ENCODE data around the gene SNAI3.

SNAI3 gene

GRCh38 chr16:88665148-88665547, 21.2 kb downstream of the SNAI3 start:
- DNase-seq, result no peak

- DNase-seq, result peak; percentile 89
These were observed 23.3 kb downstream of the SNAI3 start, which contains the start of gene MVD for GRCh38 chr16:88662843-88663606. TSS of gene MVD (minus strand) at chr16:88663091. CDS start at chr16:88663080, 11 bp downstream.

DNA sequence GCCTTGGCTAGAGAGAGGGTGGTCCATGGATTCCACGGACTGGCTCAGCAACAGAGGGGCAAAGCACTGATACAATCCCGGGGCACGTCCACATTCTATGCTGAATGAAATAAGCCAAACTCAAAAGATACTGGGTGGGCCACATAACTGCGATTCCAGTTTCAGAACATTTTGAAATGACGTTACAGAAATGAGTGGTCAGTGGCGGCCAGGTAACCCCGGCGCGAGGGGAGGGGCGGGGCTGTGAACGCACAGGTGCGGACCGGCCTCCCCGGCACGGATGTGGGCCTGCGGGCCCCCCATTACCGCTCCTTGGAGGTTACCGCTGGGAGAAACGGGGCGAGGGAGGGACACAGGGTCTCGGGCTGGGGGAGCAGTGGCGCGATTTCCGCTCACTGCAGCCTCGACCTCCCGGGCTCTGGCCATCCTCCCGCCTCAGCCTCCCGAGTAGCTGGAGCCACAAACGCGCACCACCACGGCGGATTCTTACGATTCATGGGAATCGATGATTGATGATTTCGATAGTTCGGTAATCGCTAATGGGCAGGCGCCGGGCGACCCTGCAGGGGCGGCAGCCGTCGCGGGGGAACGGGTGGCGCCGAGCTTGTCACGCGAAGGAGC, 24.0 kb downstream of the SNAI3 start:
- no peak for DNase-seq

DNA sequence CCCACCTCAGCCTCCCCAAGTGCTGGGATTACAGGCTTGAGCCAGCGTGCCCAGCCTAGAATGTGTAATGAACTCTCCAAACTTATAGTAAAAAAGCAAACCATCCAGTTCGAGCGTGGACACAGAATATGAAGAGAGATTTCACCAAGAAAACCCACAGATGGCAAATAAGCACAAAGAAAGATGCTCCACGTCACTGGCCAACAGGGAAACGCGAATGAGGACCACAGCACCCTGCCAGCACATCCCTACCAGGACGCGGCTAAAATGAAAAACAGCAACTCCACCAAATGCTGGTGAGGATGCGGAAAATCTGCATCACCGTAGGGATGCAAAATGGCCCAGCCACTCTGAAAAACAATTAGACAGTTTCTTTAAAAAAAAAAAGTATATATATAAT, 24.8 kb downstream of the SNAI3 start:
- DNase-seq, result no peak

DNA sequence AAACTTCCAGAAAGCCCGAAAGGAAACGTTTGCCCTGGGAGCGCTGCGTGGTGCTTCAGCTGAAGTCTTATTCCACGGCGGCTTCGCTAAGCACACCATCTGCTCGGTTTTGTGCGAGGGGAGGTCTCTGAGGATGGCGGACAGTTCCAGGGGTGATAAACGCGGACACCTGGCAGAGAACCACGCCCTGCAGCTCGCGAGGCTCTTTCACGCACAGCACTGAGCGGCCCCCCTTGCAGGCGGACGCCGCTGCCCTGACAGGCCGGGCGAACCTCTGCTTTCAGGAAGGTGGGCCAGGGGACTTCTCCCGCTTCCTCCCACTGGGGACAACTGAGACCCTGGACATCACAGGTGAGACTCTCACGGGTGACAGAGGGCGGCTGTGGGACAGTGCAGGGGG, 27.1 kb downstream of the SNAI3 start:
- no peak for DNase-seq

DNA sequence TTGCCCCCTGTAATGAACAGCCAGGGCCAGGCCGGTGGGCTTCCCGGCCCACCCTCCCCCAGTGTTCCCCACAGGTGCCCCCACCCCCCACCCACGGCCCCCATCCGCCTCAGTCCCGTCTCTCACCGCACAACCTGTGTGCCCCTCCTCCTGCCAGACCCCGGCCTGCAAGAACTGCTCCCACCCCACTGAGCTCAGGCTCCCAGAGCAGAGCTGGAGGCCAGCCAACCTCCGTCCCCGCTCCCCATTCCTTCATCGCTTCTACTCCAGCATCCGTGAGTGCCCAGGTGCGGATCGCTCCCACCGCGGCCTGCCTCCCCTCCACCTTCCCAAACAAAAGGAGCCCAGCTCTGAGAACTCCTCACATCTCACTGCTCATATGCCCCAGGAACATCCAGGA, 27.6 kb downstream of the SNAI3 start:
- no peak for DNase-seq

GRCh38 chr16:88657371-88657770, 28.9 kb downstream of the SNAI3 start:
- no peak for DNase-seq

- no peak for DNase-seq
These were observed 29.9 kb downstream of the SNAI3 start for GRCh38 chr16:88656291-88656980.

DNA sequence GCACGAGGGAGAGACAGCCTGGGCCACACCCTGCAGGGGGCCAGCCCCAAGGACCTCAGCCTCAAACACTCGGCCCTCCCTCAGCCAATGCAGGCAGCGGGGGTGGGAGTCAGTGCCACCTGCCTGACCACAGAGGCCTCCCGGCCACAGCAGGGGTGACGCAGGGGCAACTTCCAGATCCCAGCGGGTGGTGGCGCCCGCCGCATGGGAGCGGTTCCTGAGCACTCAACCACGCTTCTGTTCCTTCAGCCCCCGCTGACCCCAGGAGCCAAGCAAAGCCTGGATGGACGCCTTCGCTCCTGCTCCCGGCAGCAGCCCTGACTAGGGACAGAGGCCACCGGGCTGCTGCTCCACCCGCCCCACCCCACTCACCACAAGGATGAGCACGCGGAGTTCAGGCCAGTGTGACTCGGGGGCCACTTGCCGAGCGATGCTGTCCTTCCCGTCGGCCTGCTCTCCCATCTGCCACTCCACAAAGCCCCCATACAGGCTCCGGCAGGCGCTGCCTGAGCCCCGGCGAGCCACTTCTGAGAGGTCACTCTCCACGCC, 30.5 kb downstream of the SNAI3 start:
- no peak for DNase-seq

DNA sequence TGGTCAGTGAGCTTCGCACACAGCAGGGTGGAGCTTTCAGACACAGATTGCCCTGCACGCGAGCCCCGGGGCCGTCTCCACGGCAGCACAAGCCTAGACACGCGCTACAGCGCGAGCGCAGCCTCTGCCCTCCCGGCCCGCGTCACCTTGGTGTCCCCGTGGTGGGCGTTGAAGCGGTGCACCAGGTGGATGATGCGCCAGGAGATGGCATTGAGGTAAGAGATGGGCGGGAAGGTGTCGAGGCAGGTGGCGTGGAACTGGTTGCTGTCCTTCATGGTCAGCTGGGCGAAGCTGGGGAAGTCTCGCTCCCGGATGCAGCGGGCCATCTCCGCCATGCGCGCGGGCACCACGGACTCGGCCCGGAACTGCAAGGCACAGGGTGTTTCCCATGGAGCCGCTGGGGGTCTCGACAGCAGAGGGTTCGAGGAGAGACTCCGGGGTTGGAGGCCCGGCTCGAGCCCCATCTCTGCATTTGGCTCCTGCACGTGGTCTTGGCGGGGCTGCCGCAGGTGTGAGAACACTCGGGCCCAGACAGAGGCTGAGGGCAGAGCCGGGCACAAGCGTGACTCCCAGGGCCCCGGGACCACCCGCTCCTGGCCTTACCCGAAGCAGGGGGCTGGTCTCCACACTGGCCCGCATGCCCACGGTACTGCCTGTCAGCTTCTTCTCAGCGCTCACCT, 31.1 kb downstream of the SNAI3 start:
- no peak for DNase-seq

- DNase-seq, result no peak
These were observed 31.8 kb downstream of the SNAI3 start for GRCh38 chr16:88654363-88655052.

DNA sequence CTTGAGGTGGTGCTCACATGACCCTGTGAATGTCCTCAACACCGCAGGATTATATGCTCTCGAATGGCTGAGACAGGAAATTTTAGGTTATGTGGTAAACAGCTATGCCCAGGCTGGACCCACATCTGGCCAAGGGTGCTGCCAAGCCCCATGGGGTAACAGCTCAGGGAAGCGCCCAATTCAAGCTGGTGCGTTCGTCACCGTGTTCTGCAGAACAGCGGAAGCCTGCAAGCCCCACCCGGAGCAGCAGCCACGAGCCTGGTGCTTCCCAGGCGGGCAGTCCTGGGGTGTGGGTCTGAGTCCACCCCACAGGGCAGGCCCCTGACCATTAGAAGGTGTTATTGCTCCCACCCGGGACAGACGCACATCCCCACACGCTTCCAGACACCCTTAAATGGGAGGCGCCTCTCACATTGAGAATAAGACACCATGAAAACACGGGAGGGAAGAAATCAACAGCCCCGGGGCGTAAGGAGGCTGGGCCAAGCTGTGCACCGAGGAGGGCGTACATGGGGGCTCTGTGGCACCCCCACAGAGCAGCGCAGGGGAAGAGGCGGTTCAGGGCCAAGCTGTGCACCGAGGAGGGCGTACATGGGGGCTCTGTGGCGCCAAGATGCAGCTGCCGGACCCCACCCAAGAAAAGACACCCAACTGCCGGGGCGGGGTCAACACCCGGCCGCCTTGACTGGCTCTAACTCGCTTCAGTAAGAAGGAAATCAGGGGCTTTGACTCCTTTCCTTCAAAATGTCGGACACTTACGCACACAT, 32.5 kb downstream of the SNAI3 start:
- no peak for DNase-seq

GRCh38 chr16:88653101-88653500, 33.2 kb downstream of the SNAI3 start:
- DNase-seq, result no peak

- no peak for DNase-seq
These were observed 33.6 kb downstream of the SNAI3 start for GRCh38 chr16:88652762-88653063.

DNA sequence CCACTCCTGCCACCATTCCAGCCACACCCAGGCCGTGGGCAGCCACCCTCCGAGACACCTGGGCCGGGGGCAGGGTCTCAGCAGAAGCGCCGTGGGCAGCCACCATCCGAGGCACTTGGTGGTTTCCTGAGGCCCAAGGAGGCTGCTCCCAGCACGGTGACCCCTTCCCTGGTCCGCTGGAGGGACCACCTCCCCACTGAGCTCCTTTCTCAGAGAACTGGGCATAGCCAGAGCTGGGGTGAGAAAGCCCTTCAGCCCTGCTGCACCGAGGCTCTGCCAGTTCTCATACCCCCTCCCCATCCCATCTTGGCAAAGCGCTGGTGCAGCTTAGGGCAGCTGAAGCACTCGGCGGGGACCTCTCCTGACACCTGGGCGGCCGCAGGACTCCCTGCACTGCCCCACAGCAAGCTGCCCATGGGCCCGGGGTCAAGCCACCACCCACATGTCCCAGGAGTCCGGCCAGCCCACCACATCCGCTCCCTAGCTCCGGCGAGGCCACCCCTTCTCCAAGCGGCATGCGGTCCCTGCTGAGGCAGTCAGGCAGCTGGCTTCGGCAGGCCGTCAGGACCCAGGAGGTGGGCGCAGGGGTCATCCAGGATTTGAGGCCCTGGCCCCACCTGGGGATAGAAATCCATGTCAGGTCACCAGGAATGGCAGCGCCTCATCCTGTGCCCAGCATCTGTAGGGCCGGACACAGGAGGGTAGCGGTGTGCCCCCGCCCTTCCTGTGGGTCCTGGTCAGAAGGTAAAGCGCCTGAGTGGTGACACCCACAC, 34.1 kb downstream of the SNAI3 start:
- DNase-seq, result no peak

DNA sequence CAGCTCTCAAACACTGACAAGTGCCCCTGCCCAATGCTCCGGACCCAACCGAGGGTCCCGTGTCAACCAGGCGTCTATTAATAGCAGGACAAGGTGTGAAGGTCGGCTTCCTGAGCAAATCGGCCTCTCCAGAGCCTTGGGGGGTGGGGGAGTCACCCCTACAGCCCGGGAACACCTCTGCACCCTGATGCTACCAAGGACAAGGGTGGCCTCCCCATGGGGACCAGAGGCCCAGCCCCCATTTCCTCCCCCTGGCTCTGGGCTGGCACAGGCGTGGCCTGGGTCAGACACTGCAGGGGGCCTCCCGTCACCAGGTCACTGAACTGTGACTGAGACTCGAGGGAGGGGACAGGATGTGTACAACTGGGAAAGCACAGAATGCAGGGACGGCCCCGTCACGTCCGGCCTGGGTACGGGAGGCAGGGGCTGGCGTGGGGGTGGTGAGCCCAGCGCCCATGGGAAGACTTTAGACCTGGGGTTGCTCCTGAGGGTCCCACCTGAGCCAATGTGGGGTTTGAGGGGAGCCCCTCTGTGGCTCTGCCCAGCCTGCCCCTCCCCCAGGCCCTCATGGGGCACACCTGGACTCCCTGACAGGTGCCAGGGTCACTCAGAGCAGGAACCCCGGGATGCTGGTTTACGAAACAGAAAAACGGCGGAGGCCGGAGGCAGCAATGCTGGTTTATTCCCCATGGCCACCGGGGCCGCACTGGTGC, 34.9 kb downstream of the SNAI3 start:
- DNase-seq, result no peak

GRCh38 chr16:88650749-88651275, 35.5 kb downstream of the SNAI3 start, which contains the start of gene CYBA:
TSS of gene CYBA (minus strand) at chr16:88651053. CDS start at chr16:88651013, 40 bp downstream.
- peak; percentile 50 for DNase-seq

- peak; percentile 13 for DNase-seq
These were observed 36.2 kb downstream of the SNAI3 start for GRCh38 chr16:88649924-88650748.

All from KG1 (cell line).